DMS53 (cell line): ENCODE data around the gene CD19.

Experiments used
- DNase-seq: peaks from one replicate; lab custom pipeline; 2025; lab: John Stamatoyannopoulos, UW

Gene CD19

DNA sequence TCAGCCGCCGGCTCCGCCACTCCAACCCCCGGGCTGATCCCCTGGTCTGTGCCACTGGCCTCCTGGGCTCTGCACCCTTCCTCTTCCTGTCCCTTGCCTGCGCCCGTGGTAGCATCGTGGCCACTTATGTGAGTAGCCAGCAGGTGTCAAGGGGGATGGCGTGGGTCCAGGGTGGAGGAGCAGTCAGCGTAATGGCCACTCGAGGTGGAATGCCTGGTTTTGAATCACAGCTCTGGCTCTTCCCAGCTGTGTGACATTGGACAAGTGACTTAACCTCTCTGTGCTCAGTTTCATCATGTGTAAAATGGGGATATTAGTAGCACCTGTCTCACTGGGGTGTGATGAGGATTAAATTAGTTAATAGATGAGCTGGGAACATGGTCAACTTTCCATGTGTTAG lies 50.6 kb downstream of the CD19 start:
- DNase-seq: no peak

DNA sequence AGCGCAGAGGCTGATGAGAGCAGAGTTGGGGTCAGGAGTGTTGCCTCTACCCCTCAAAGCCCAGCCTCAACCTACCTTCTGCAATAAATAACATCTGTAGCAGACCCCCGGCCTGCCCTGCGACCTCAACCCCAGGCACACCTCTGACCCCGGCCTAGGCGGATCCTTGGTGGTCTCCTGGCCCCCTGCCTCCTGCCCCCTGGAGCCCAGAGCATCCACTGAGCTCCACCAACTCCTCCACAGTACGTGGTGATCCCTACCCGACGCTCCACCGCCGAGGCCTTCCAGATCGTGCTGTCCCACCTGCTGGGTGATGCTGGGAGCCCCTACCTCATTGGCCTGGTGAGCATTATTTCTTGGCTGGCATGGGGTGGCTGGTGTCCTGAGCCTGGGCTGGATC lies 51.2 kb downstream of the CD19 start:
- no peak for DNase-seq

GRCh38 chr16:28983644-28984043 lies 51.9 kb downstream of the CD19 start:
- DNase-seq: no peak

DNA sequence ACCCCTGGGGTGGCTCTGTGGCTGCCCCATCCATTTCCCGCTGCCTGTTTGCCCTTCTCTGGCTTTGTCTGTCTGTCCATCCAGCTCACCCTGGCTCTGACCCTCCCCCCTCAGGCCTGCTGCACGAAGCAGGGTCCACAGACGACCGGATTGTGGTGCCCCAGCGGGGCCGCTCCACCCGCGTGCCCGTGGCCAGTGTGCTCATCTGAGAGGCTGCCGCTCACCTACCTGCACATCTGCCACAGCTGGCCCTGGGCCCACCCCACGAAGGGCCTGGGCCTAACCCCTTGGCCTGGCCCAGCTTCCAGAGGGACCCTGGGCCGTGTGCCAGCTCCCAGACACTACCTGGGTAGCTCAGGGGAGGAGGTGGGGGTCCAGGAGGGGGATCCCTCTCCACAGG lies 52.3 kb downstream of the CD19 start:
- no peak for DNase-seq

GRCh38 chr16:28984619-28985135 lies 52.9 kb downstream of the CD19 start, which contains the start of gene LAT:
Gene LAT, plus strand, starts transcription at chr16:28985052. Its CDS starts 366 bp downstream, at chr16:28985418.
- DNase-seq: no peak

- no peak for DNase-seq
Observed at GRCh38 chr16:28985211-28986041, 53.7 kb downstream of the CD19 start.

- no peak for DNase-seq
Observed at GRCh38 chr16:28986046-28986445, 54.3 kb downstream of the CD19 start.

- DNase-seq: no peak
Observed at GRCh38 chr16:28986492-28986891, 54.7 kb downstream of the CD19 start.

GRCh38 chr16:28987170-28987853 lies 55.5 kb downstream of the CD19 start:
- DNase-seq: no peak
